ENCODE data around the gene IKZF1.

Gene IKZF1

GRCh38 chr7:50382455-50382854, 77.9 kb downstream of the IKZF1 start:
- no peak for DNase-seq

- no peak for DNase-seq
Measured at GRCh38 chr7:50387351-50387750, 82.8 kb downstream of the IKZF1 start.

- DNase-seq = no peak
Measured at GRCh38 chr7:50389961-50390360, 85.4 kb downstream of the IKZF1 start.

- no peak for DNase-seq
Measured at GRCh38 chr7:50391386-50391785, 86.9 kb downstream of the IKZF1 start.

- DNase-seq = no peak
Measured at GRCh38 chr7:50393076-50393475, 88.6 kb downstream of the IKZF1 start.

GRCh38 chr7:50393547-50394252, 89.2 kb downstream of the IKZF1 start:
- DNase-seq = no peak

GRCh38 chr7:50394315-50394714, 89.8 kb downstream of the IKZF1 start:
- DNase-seq = no peak

GRCh38 chr7:50396856-50397255, 92.3 kb downstream of the IKZF1 start:
- DNase-seq = no peak

GRCh38 chr7:50397320-50397970, 92.9 kb downstream of the IKZF1 start:
- DNase-seq = no peak

- no peak for DNase-seq
Measured at GRCh38 chr7:50397971-50398324, 93.4 kb downstream of the IKZF1 start.

GRCh38 chr7:50399206-50399605, 94.7 kb downstream of the IKZF1 start:
- no peak for DNase-seq

- no peak for DNase-seq
Measured at GRCh38 chr7:50399635-50400034, 95.1 kb downstream of the IKZF1 start.

- DNase-seq = no peak
Measured at GRCh38 chr7:50400114-50400513, 95.6 kb downstream of the IKZF1 start.

- no peak for DNase-seq
Measured at GRCh38 chr7:50404392-50404791, 99.9 kb downstream of the IKZF1 start.

GRCh38 chr7:50405221-50405620, 100.7 kb downstream of the IKZF1 start:
- DNase-seq = no peak

- DNase-seq = no peak
Measured at GRCh38 chr7:50406935-50407334, 102.4 kb downstream of the IKZF1 start.

- no peak for DNase-seq
Measured at GRCh38 chr7:50409856-50410745, 105.6 kb downstream of the IKZF1 start.

GRCh38 chr7:50411332-50411731, 106.8 kb downstream of the IKZF1 start:
- DNase-seq = no peak

GRCh38 chr7:50412973-50413372, 108.5 kb downstream of the IKZF1 start:
- DNase-seq = no peak

GRCh38 chr7:50413561-50413960, 109.0 kb downstream of the IKZF1 start:
- no peak for DNase-seq

GRCh38 chr7:50415844-50416364, 111.4 kb downstream of the IKZF1 start:
- no peak for DNase-seq

GRCh38 chr7:50416527-50417182, 112.1 kb downstream of the IKZF1 start:
- no peak for DNase-seq

GRCh38 chr7:50418086-50418515, 113.6 kb downstream of the IKZF1 start:
- peak; percentile 88 for DNase-seq
